ENCODE results near the gene ACTR3C.

ACTR3C gene

GRCh38 chr7:150322833-150323681 is at the start of gene ACTR3C, which contains the start of gene LRRC61:
Gene ACTR3C (minus strand): TSS chr7:150323545. CDS start chr7:150295296, 28,249 bp downstream.
Gene LRRC61 (plus strand): TSS chr7:150323355. CDS start chr7:150336862, 13,507 bp downstream.
- DNase-seq (ENCODE audit: low read depth) = no peak

- DNase-seq (ENCODE audit: low read depth) = no peak
These were observed 49.1 kb upstream of the ACTR3C start for GRCh38 chr7:150372271-150373048.

GRCh38 chr7:150371996-150372270 is 48.6 kb upstream of the ACTR3C start:
- no peak for DNase-seq (ENCODE audit: low read depth)

DNA sequence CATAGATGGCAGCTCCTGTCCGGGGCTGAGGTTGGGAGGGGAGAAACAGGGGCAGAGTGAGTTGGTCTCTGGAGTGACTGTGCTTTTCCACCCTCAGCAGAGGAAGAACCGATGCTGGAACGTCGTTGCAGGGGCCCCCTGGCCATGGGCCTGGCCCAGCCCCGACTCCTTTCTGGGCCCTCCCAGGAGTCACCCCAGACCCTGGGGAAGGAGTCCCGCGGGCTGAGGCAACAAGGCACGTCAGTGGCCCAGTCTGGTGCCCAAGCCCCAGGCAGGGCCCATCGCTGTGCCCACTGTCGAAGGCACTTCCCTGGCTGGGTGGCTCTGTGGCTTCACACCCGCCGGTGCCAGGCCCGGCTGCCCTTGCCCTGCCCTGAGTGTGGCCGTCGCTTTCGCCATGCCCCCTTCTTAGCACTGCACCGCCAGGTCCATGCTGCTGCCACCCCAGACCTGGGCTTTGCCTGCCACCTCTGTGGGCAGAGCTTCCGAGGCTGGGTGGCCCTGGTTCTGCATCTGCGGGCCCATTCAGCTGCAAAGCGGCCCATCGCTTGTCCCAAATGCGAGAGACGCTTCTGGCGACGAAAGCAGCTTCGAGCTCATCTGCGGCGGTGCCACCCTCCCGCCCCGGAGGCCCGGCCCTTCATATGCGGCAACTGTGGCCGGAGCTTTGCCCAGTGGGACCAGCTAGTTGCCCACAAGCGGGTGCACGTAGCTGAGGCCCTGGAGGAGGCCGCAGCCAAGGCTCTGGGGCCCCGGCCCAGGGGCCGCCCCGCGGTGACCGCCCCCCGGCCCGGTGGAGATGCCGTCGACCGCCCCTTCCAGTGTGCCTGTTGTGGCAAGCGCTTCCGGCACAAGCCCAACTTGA is 48.0 kb upstream of the ACTR3C start:
- no peak for DNase-seq (ENCODE audit: low read depth)

GRCh38 chr7:150370612-150371071 is 47.3 kb upstream of the ACTR3C start:
- peak; percentile 31 for DNase-seq (ENCODE audit: low read depth)

DNA sequence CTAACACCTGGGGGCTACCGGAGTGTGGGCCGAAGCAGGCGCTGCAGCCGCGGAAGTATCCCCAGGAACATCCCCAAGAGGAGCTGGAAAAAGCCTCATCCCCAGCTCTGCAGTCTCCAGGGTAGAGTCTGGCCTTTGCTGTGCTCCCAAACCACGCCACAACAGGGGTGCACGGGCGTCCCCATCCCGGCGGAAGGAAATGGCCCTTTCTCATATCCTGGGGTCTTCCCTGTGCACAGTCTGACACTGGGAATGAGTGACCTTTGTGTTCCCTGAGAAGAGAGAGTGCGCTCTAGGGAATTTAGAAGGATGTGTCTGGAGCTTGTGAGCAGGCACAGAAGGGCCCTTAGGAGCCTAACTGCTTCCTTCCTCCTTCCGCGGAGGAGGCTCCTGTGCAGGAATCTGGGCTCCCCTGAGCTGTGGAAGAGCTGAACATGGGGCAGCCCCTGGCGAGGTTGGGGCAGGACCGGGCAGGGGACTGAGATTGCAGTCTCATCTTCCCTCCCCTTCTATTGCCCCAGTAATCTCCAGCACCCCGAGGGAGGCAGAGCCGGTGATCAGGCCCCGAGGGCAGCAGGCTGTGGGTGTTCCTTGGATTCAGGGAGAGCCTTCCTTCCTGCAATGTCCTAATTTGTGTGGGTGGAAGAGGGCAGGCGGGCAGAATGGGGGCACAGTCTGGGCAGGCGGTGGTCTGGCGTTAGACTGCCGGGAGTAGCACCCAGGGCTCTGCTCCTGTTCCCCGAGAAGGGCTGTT is 46.6 kb upstream of the ACTR3C start:
- DNase-seq (ENCODE audit: low read depth) = no peak

DNA sequence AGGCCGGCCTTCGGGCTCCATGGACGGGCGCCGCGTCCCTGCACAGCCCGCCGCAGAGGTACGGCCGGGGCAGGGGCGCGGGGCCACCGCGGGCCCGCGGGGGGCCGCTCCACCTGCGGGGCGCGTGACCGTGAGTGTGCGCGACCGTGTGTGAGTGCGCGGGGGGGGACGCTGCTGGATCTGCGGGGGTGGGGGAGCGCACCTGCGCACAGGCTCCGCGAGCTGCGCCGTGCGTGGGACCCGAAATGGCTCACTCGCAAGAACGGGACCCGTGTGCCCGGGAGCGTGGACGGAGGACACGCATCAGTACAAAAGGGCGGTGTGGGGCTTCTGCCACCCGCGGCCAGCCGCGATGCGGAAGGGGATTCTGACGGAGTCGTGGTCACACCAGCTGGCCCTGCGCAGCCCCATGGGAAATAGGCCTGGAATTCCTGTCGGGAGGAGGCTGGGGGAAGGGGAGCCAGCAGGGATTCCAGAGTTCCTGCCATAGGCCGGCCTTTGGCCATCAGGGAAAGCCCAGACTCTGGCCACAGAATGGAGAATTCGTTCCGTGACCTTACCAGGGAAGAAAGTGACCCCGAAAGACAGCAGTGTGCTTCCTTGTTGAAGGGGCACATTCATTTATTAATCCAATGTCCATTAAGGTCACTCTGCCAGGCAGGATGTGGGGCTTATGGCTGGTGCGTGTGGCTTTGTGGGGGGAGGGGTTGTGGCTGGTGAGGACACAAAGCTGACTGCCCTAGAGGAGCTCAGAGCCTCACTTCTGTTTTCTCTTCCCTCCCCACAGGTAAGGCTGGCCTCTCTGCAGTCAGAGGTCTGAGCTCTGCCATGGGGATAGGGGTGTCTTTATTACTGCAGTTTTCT is 45.8 kb upstream of the ACTR3C start:
- peak; percentile 62 for DNase-seq (ENCODE audit: low read depth)

DNA sequence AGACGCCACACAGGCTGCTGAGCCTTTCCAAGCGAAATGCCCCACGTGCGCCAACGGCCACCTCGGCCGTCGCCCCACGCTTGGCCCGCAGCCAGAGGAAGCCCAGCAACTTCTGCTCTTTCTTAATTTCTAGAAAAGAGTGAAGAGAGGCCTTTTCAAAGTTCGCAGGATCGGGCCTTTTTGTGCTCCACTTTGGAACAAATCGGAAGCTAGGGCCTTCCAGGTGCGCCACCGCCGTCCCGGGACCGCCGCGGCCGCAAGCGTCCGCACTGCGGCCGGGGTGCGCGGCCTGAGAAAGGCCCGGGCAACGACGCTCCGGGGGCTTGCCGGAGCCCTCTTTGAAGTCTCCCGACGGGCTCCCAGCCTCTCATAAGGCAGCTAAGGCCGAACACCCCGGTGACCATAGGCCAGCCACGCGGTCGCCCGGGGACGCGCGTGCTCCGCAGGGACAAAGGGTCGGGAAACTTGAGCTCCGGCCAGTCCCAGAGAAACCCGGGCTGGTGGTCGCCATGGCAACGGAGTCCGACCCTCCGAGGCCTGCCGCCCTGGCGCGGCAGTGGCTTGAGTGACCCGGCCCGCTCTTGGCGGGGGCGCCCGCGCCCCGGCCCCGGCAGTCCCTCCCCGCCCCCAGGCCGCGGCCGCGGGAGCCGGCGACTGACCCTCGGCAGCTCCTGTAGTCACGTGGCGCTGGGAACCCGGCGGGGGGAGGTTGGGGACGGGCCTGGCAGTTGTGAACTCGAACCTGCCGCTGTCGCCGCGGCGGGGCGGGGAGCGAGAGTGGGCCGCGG is 44.9 kb upstream of the ACTR3C start, which contains the start of gene REPIN1:
REPIN1 (plus strand) TSS at position 727 of the 788 bp plus-strand sequence. CDS start 890 bp downstream, outside the sequence.
- peak; percentile 86 for DNase-seq (ENCODE audit: low read depth)

- DNase-seq (ENCODE audit: low read depth) = no peak
These were observed 44.3 kb upstream of the ACTR3C start for GRCh38 chr7:150367677-150368095.

DNA sequence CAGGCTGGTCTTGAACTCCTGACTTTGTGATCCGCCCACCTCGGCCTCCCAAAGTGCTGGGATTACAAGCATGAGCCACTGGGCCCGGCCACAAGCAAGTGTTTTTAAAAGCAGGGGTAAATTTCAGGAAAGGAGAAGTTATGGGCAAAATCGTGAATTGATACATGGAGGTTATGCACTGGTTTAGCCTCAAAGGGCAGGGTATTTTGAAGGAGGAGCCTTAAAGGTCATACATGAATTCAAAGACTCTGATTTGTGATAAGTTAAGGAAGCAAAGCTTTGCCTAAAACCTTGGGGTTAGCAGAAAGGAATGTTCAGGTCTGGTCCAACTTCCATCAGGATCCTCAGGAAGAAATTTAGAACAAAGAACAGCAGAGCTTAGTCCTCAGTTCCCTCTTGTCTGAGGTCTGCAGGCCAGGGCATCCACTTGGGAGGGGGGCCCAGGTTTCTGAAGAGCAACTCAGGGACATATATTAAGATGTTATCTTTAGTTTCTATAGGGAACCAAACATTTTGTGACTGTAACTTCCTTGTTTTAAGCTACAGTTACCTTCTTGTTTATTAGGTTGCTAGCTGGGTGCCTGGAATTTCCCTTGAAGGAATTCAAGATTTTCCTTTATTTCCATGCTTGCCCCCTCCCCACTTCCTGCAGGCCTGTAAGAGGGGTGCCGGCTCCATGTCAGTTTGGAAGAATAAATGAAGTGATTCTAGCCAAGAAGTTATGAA is 42.5 kb upstream of the ACTR3C start:
- DNase-seq (ENCODE audit: low read depth) = no peak

DNA sequence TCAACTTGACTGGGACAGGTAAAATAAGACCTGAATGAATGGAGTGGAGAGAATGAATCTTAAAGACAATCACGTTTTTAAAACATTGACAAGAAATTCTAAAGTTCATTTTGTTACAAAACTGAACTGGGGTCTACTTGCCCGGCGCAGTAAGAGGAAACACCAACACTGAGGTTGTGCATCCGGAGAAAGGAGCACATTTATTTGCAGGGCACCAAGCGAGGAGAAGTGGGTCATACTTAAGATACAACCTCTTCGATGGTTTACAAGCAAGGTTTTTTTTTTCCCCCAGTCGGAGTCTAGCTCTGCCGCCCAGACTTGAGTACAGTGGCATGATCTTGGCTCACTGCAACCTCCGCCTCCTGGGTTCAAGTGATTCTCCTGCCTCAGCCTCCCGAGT is 41.8 kb upstream of the ACTR3C start:
- no peak for DNase-seq (ENCODE audit: low read depth)

DNA sequence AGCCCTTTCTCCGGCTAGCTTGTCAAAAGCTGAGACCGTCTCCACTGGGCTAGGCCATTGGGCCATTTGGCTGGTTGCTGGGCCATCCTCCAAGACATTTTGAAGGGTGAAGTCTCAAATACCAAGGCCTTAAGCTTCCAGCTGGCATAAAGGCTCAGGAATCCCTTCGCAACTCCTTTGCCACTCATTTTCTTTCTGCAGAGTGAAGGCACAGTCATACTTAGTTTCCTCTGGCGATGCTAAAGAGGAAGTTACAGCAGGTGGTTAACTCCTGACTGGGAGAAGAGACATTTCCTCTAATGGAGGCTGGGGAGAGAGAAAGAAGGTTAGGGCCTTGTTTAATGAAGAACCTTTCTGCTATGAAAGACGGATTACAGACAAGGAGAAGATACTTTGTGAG is 40.5 kb upstream of the ACTR3C start:
- no peak for DNase-seq (ENCODE audit: low read depth)

- DNase-seq (ENCODE audit: low read depth) = no peak
These were observed 40.0 kb upstream of the ACTR3C start for GRCh38 chr7:150363370-150363769.

- DNase-seq (ENCODE audit: low read depth) = no peak
These were observed 38.7 kb upstream of the ACTR3C start for GRCh38 chr7:150361807-150362621.

DNA sequence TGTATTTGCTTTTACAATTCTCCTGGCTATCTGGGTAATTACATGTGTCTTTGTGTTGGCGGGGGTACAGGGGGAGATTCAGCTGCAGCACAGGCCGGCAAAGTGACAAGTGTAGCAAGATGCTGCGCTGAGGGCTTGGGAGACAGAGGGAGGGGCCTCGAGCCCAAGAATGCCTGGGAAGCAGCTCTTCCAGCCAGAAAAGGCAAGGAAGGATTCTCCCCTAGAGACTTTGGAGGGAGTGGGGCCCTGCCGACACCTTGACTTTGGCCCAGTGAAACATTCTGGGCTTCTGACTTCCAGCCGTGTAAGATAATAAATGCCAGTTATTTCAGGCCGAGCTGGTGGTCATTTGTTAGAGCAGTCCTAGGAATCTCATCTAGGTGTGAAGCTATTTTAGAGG is 38.1 kb upstream of the ACTR3C start:
- no peak for DNase-seq (ENCODE audit: low read depth)

- no peak for DNase-seq (ENCODE audit: low read depth)
These were observed 37.2 kb upstream of the ACTR3C start for GRCh38 chr7:150360363-150361058.

DNA sequence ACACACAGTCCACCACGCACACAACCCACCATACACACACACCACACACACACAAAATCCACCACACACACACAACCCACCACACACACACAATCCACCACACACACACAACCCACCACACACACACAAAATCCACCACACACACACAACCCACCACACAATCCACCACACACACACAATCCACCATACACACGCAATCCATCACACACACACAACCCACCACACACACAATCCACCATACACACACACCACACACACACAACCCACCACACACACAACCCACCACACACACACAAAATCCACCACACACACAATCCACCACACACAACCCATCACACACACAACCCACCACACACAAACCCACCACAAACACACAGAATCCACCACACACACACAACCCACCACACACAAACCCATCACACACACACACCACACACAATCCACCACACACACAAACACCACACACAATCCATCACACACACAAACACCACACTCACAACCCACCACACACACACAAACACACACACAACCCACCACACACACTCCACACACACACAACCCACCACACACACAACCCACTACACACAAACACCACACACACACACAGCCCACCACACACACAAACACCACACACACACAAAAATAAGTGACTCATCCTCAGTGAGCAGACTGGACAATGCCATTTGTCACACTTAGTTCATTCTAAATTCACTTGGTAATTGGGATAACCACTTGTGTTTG is 36.4 kb upstream of the ACTR3C start:
- DNase-seq (ENCODE audit: low read depth) = no peak
